Kidney glomerular epithelial cell (primary cell): ENCODE results near the gene SLC51A.
"Not testable (repeated sequence)": the region's sequence is repeated elsewhere in the genome, so short reads cannot be mapped to it uniquely, and the experiment has no call there.

Experiments
- DNase-seq: peaks from one replicate; lab custom pipeline; 2025; lab: John Stamatoyannopoulos, UW

The SLC51A gene

GRCh38 chr3:196238612-196239560 lies 22.6 kb downstream of the SLC51A start:
- DNase-seq = peak; percentile 26

- DNase-seq = no peak
These were observed 24.1 kb downstream of the SLC51A start for GRCh38 chr3:196240424-196240823.

- DNase-seq = no peak
These were observed 25.4 kb downstream of the SLC51A start for GRCh38 chr3:196241704-196242103.

GRCh38 chr3:196244166-196244565 lies 27.8 kb downstream of the SLC51A start:
- not testable (repeated sequence) for DNase-seq

GRCh38 chr3:196246612-196247308 lies 30.4 kb downstream of the SLC51A start:
- DNase-seq = no peak

- no peak for DNase-seq
These were observed 35.6 kb downstream of the SLC51A start for GRCh38 chr3:196251918-196252317.

GRCh38 chr3:196254376-196255283 lies 38.3 kb downstream of the SLC51A start:
- no peak for DNase-seq

GRCh38 chr3:196255776-196256175 lies 39.4 kb downstream of the SLC51A start:
- DNase-seq = no peak

- no peak for DNase-seq
These were observed 44.5 kb downstream of the SLC51A start for GRCh38 chr3:196260784-196261183.

- DNase-seq = no peak
These were observed 47.5 kb downstream of the SLC51A start for GRCh38 chr3:196263819-196264218.

- DNase-seq = no peak
These were observed 52.2 kb downstream of the SLC51A start for GRCh38 chr3:196268284-196269163.

- no peak for DNase-seq
These were observed 54.2 kb downstream of the SLC51A start for GRCh38 chr3:196270499-196270898.

- no peak for DNase-seq
These were observed 56.5 kb downstream of the SLC51A start for GRCh38 chr3:196272826-196273225.

- no peak for DNase-seq
These were observed 57.3 kb downstream of the SLC51A start for GRCh38 chr3:196273655-196274054.

- DNase-seq = no peak
These were observed 58.3 kb downstream of the SLC51A start for GRCh38 chr3:196274585-196274984.

GRCh38 chr3:196275126-196275525 lies 58.8 kb downstream of the SLC51A start:
- DNase-seq = no peak

GRCh38 chr3:196280689-196281440 lies 64.5 kb downstream of the SLC51A start:
- no peak for DNase-seq

GRCh38 chr3:196281962-196282361 lies 65.6 kb downstream of the SLC51A start:
- DNase-seq = no peak
